GM10847 (cell line): ENCODE measurements around the gene BLMH.

Source experiments
- POLR2A ChIP-seq: IDR thresholded peaks from 2 replicates; pipeline ENCODE4 v1.6.1; 2011; ENCODE audit not compliant: insufficient read length; ENCODE audit errors: extremely low read depth

Gene BLMH

DNA sequence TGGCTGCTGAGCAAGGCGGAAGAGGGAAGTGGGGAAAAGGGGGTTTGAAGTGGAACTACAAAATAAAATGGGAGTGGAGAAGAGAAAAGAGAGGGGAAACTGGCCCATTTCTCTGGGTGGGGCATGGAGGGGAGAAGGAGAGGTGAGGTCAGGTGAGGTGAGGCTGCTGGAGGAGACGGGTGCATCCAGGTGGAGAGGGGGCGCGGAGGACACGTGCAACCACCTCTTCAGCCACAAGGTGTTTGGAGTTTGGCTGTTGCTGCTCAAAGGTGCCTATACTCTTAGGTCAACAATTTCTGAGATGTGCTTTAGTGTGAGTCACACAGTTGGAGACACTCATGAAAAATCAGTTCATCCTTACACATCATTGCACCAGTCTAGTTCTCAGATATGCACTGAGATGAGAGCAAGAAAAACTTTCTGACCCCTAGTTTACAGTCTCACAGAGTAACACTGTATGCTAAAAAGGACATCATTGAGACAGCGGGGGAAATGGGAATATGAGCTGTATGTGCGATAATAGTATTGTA lies 61.1 kb downstream of the BLMH start:
- no peak for TF ChIP-seq POLR2A

DNA sequence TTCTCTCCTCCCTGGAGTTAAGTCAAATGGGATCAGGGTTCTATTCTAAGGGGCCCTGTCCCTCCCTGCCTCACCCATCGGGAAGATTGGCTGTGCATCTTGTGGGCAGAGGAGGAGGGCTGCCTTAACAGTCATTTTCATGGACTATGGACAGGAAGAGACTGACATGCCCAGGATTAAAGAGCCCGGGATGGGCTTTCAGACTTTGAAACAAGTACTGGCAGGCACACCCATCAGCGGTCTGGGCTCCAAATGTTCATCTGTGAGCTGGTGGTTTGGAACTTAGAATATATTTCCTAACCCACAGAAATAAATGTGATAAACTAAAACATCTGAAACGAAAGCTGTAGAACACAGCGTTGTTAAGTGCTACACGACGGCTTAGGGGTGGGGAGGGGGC lies 62.7 kb downstream of the BLMH start:
- TF ChIP-seq POLR2A, result no peak

GRCh38 chr17:30228011-30228410 lies 63.7 kb downstream of the BLMH start:
- TF ChIP-seq POLR2A, result no peak

GRCh38 chr17:30226878-30227277 lies 64.9 kb downstream of the BLMH start:
- TF ChIP-seq POLR2A, result no peak

DNA sequence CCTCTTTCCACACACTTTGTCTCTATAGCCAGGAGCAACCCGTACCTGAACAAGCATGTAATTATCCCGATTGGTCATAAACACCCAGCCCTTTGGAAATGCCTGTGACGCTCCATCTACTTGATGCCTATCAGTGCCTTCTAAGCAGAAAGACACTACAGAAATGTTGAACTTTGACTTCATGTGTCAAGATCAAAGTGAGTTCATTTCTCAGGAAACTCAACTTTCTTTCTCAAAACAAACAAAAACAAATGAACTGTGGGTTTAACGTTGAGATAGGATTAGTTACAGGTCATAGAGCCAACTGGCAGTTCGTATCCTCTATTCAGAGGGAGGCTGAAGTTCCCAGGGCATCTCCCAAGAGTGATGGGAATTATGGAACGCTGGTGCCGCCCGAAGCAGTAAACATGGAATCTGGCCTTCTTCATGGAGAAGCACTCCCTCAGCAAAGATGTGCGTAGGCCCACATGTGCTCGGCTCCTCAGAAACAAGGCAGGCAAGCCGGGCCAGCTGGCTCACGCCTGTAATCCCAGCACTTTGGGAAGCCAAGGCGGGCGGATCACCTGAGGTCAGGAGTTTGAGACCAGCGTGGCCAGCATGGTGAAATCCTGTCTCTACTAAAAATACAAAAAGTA lies 65.7 kb downstream of the BLMH start:
- TF ChIP-seq POLR2A, result no peak

- TF ChIP-seq POLR2A, result no peak
Measured at GRCh38 chr17:30225112-30225511, 66.6 kb downstream of the BLMH start.

GRCh38 chr17:30224419-30224960 lies 67.3 kb downstream of the BLMH start:
- TF ChIP-seq POLR2A, result no peak

- TF ChIP-seq POLR2A, result no peak
Measured at GRCh38 chr17:30222721-30223175, 69.0 kb downstream of the BLMH start.

- TF ChIP-seq POLR2A, result no peak
Measured at GRCh38 chr17:30222251-30222650, 69.5 kb downstream of the BLMH start.

GRCh38 chr17:30221346-30221745 lies 70.4 kb downstream of the BLMH start:
- TF ChIP-seq POLR2A, result no peak

- no peak for TF ChIP-seq POLR2A
Measured at GRCh38 chr17:30220414-30220813, 71.3 kb downstream of the BLMH start.

- TF ChIP-seq POLR2A, result no peak
Measured at GRCh38 chr17:30219833-30220232, 71.9 kb downstream of the BLMH start.

- TF ChIP-seq POLR2A, result no peak
Measured at GRCh38 chr17:30219315-30219714, 72.4 kb downstream of the BLMH start.

DNA sequence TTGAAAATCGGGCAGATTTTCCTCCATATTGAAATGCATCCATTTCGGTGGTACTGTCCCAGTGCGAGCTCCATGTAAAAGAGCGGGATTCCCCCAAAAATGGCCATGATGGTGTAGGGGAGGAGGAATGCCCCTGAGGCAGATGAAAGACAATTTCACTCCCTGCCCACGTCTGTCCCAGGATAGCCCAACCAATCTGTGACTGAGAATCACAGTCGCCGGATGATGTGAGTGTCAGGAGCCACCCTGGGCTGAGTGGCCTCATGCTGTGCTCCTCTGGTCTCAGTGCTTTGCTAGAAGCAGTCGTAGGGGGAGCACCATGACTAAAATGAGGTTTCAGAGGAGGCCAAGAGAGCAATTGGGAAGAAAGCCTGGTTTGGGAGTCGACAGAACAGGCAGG lies 72.9 kb downstream of the BLMH start:
- TF ChIP-seq POLR2A, result no peak

- TF ChIP-seq POLR2A, result no peak
Measured at GRCh38 chr17:30217746-30218245, 73.9 kb downstream of the BLMH start.

DNA sequence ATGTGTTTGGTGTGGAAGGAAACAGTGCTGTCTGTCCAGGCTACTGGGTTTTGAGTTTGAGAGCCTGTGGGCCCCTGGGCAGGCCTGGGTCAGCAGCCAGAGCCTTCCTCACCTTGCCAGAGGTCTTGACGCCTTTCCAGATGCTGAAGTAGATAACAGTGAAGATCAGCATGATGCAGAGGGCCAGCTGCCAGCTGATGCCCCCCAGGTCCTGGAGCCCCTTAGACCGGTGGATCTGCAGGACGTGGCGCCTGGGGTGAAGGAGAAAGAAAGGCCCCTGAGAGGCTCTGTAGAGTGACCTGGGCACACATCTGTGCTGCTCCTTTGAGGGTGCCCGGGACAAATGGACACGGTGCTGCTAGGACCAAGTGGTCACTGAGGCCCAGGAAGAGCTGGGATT lies 74.7 kb downstream of the BLMH start:
- no peak for TF ChIP-seq POLR2A

DNA sequence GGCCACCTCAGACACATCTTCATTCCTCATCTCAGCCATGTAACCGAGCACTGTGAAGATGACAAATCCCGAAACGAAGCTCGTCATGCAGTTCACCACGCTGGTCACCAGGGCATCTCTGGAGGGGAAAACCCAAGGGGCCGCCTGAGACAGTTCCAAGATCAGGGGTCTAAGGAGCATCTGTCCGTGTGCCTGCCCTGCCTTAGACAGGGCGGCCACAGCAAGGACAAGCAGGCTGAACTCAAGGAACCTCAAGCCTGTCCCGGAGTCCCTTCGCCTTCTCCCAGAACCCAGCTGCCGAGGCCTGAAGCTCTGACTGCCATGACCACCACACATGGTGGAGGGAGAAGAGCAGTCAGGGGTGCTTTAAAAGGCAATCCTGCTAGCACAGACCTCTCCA lies 79.0 kb downstream of the BLMH start:
- TF ChIP-seq POLR2A, result no peak
